Transverse colon (tissue), 4 donors: ENCODE data around the gene CNDP2. TPM values are rescaled to one million over a fixed set of nuclear protein-coding genes. Genes with fewer than 3 reads are reported as not detected.

ENCODE experiments used
- DNase-seq: peaks from one replicate; pipeline ENCODE4 v3.0.0-alpha.2; 2019
- H3K27ac ChIP-seq, 4 donors: fragments of 200-600 bp; sonication (generic); 2 replicates each; pipeline ENCODE4 v1.5.1; 2016 to 2018; ENCODE audit warnings: inconsistent platforms in 4 of 4
- H3K27me3 ChIP-seq: fragments of 200-600 bp; sonication (generic); 2 replicates; pipeline ENCODE4 v1.5.1; 2017; ENCODE audit warnings: inconsistent platforms
- H3K36me3 ChIP-seq, 4 donors: fragments of 200-600 bp; sonication (generic); 2 replicates each; pipeline ENCODE4 v1.5.1; 2017 to 2019; ENCODE audit warnings: inconsistent platforms in 4 of 4
- H3K4me1 ChIP-seq, 4 donors: fragments of 200-600 bp; sonication (generic); 2 replicates each; pipeline ENCODE4 v1.5.1; 2017 to 2020; ENCODE audit warnings: inconsistent platforms in 4 of 4
- H3K4me3 ChIP-seq, 4 donors: fragments of 200-600 bp; sonication (generic); 1 replicate in 1 of 4; 2 replicates in 3 of 4; pipeline versions ENCODE4 v1.5.1 to v1.6.1; 2017 to 2019; ENCODE audit warnings: inconsistent platforms in 4 of 4
- H3K9me3 ChIP-seq, 2 donors: fragments of 200-600 bp; sonication (generic); 2 replicates each; pipeline ENCODE4 v1.5.1; 2017 to 2019; ENCODE audit warnings: inconsistent platforms in 2 of 2
- CTCF ChIP-seq, 5 experiments: fragments of 200-600 bp in 3 of 5; fragments of 450-650 bp in 2 of 5; sonication (generic) in 3 of 5; IDR thresholded peaks; 1 replicate in 2 of 5; 2 replicates in 3 of 5; pipeline ENCODE4 v1.5.1; 2016 to 2017; ENCODE audit warnings: antibody characterized with exemption in 5 of 5, inconsistent platforms in 3 of 5, mild to moderate bottlenecking in 2 of 5, moderate library complexity in 1 of 5
- EP300 ChIP-seq: sonication (generic); formaldehyde crosslinking; IDR thresholded peaks from one replicate; pipeline ENCODE4 v1.6.1; 2017; ENCODE audit warnings: antibody characterized with exemption, low read depth
- POLR2A ChIP-seq: fragments of 450-650 bp; IDR thresholded peaks from one replicate; pipeline ENCODE4 v1.6.1; 2016; ENCODE audit warnings: antibody characterized with exemption, mild to moderate bottlenecking, moderate library complexity
- POLR2AphosphoS5 ChIP-seq, 3 donors: sonication (generic); formaldehyde crosslinking; IDR thresholded peaks; one replicate each; pipeline ENCODE4 v1.6.1; 2016; ENCODE audit warnings: antibody characterized with exemption in 3 of 3
- WGBS, 2 donors: methylation state at CpG; one replicate each; pipeline ENCODE4 v1.1.5; 2018; ENCODE audit warnings: low coverage in 1 of 2; 5-methylcytosine and 5-hydroxymethylcytosine counted together
- in situ Hi-C, 4 donors: fragments of 200-750 bp; cut with MboI; loops; one replicate each; pipeline versions ENCODE4 v1.15.0 to v1.15.1; 2017; ENCODE audit warnings: low sequenced_read_pairs in 3 of 4, low pct_ligation_motif_present in 1 of 4, low pct_unique_long_range_greater_than_20kb in 1 of 4
- intact Hi-C: fragments of 100-400 bp; cut with DNase I; formaldehyde crosslinking; loops from one replicate; pipeline ENCODE4 v1.15.1; 2023; ENCODE audit warnings: low total_unique reads
- total RNA-seq, 4 donors: library from RNA; depleted of rRNA; stranded (reverse); fragments of >200 nt; gene quantifications; one replicate each; pipeline ENCODE4 v1.1.0, GENCODE V29; 2016

CNDP2 gene
- total RNA-seq, 4 donors from 2014 or later: 143 to 284 (median 155) TPM

GRCh38 chr18:74513149-74513882, 17.2 kb downstream of the CNDP2 start:
- no peak overlapping the region for H3K27ac ChIP-seq
- peaks cover 0 to 10% (median 6%) of the 10 kb centered on the region in 4 donors for H3K4me1 ChIP-seq
- intact Hi-C loops: no loop called here
- WGBS, 2 donors: 93% methylated on average over 27 of the region's 27 CpGs; no CpG with 5 or more reads in 1 of the 2 donors
- DNase-seq: no peak
- no peaks in the 10 kb centered on the region for H3K9me3 ChIP-seq
- in situ Hi-C loops: no loop called here
- peaks cover 0 to 57% (median 22%) of the 10 kb centered on the region in 4 donors for H3K36me3 ChIP-seq
- H3K27me3 ChIP-seq: no peaks in the 10 kb centered on the region
- TF ChIP-seq EP300 (no peak), POLR2A (no peak), POLR2AphosphoS5 (IDR thresholded peaks at IDR 0.05) (no peak), CTCF (IDR thresholded peaks at IDR 0.05) (no peak)
- H3K4me3 ChIP-seq: no peak overlapping the region

- no peak overlapping the region for H3K4me3 ChIP-seq
- intact Hi-C loops: no loop called here
- H3K9me3 ChIP-seq: no peaks in the 10 kb centered on the region
- in situ Hi-C loops: no loop called here
- H3K4me1 ChIP-seq: peaks cover 0 to 5% (median 1%) of the 10 kb centered on the region in 4 donors
- 83 to 85% methylated on average over 7 to 8 of the region's 8 CpGs for WGBS, 2 donors
- no peak for DNase-seq
- peaks cover 0 to 63% (median 21%) of the 10 kb centered on the region in 4 donors for H3K36me3 ChIP-seq
- TF ChIP-seq CTCF (IDR thresholded peaks at IDR 0.05) (no peak), EP300 (no peak), POLR2AphosphoS5 (IDR thresholded peaks at IDR 0.05) (no peak), POLR2A (no peak)
- H3K27me3 ChIP-seq: no peaks in the 10 kb centered on the region
- no peak overlapping the region for H3K27ac ChIP-seq
Measured at GRCh38 chr18:74513883-74514205, 17.7 kb downstream of the CNDP2 start.

GRCh38 chr18:74514860-74515495, 18.8 kb downstream of the CNDP2 start:
- TF ChIP-seq EP300 (no peak), POLR2A (no peak), POLR2AphosphoS5 (IDR thresholded peaks at IDR 0.05) (no peak), CTCF (IDR thresholded peaks at IDR 0.05) (no peak)
- DNase-seq: no peak
- Histone ChIP-seq H3K4me1 (no peaks in the 10 kb centered on the region), H3K27ac (no peak overlapping the region), H3K27me3 (no peaks in the 10 kb centered on the region), H3K9me3 (no peaks in the 10 kb centered on the region), H3K4me3 (no peak overlapping the region), H3K36me3 (peaks cover 0 to 69% (median 18%) of the 10 kb centered on the region in 4 donors)
- in situ Hi-C loops: no loop called here
- intact Hi-C loops: no loop called here
- WGBS, 2 donors: 90 to 92% methylated on average over 2 to 18 of the region's 18 CpGs

GRCh38 chr18:74515620-74516231, 19.6 kb downstream of the CNDP2 start:
- H3K4me1 ChIP-seq: no peaks in the 10 kb centered on the region
- H3K9me3 ChIP-seq: no peaks in the 10 kb centered on the region
- intact Hi-C loops: no loop called here
- TF ChIP-seq POLR2AphosphoS5 (IDR thresholded peaks at IDR 0.05): no peak
- H3K36me3 ChIP-seq: peaks cover 0 to 69% (median 14%) of the 10 kb centered on the region in 4 donors
- no peak for DNase-seq
- 95 to 100% methylated on average over 1 to 13 of the region's 13 CpGs for WGBS, 2 donors
- H3K4me3 ChIP-seq: no peak overlapping the region
- no peak overlapping the region for H3K27ac ChIP-seq
- H3K27me3 ChIP-seq: no peaks in the 10 kb centered on the region
- in situ Hi-C loops: no loop called here
